IPS-15b (cell line): Measurements from ENCODE around the gene PBXIP1.

Source experiments
- H3K27me3 ChIP-seq: one replicate; pipeline ENCODE4 v1.6.1; 2013; ENCODE audit warnings: low read length; ENCODE audit not compliant: control insufficient read depth, insufficient read depth
- H3K36me3 ChIP-seq: one replicate; pipeline ENCODE4 v1.6.1; 2013; ENCODE audit warnings: low read length; ENCODE audit not compliant: control insufficient read depth, insufficient read depth
- H3K4me1 ChIP-seq: one replicate; pipeline ENCODE4 v1.6.1; 2013; ENCODE audit warnings: mild to moderate bottlenecking, low read length; ENCODE audit not compliant: control insufficient read depth, insufficient read depth
- H3K4me3 ChIP-seq: one replicate; pipeline ENCODE4 v1.5.1; 2013; ENCODE audit warnings: low read depth, low read length
- H3K9ac ChIP-seq: one replicate; pipeline ENCODE4 v1.6.1; 2013; ENCODE audit warnings: low read depth, mild to moderate bottlenecking, low read length
- H3K9me3 ChIP-seq: one replicate; pipeline ENCODE4 v1.6.1; 2013; ENCODE audit warnings: mild to moderate bottlenecking, low read length; ENCODE audit not compliant: control insufficient read depth, insufficient read depth

Gene PBXIP1

DNA sequence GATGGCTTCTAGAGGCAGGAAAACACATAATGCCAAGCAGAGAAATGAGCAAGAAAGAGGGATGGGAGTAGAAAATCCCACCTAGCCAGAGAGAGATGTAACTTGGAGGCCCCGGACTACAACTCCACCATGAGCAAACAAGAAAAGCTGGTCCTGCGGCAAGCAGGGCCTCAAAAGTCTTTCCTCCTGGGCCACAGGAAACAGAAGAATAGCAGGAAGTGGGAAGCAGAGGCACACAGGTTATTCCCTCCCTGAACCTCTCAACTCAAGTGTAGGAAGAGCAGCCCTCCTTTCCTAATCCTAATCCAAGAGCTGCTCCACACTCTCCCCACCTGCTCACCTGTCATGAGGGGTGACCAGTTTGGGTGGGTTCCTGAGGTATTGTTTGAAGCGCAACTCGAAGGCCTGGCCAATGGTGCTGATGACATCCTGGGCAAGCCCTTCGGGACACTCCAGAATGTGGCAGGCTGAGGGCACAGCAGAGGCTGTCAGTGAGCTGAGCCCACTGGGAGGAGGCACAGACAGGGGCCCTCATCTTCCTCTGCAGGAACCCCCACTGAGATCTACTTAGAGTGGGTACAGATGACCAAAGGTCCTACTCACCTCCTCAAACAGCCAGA, 11.5 kb upstream of the PBXIP1 start:
- Histone ChIP-seq H3K4me3 (no peak overlapping the region), H3K4me1 (peaks cover 7% of the 10 kb centered on the region), H3K9ac (no peak overlapping the region), H3K27me3 (no peaks in the 10 kb centered on the region), H3K36me3 (peaks cover 43% of the 10 kb centered on the region), H3K9me3 (no peaks in the 10 kb centered on the region)

GRCh38 chr1:154966111-154966510, 10.2 kb upstream of the PBXIP1 start:
- no peak overlapping the region for H3K9ac ChIP-seq
- no peak overlapping the region for H3K4me3 ChIP-seq
- H3K4me1 ChIP-seq: peaks cover under 1% of the 10 kb centered on the region
- H3K27me3 ChIP-seq: no peaks in the 10 kb centered on the region
- H3K36me3 ChIP-seq: peaks cover 43% of the 10 kb centered on the region
- H3K9me3 ChIP-seq: no peaks in the 10 kb centered on the region

GRCh38 chr1:154964359-154964758, 8.5 kb upstream of the PBXIP1 start:
- peaks cover 47% of the 10 kb centered on the region for H3K36me3 ChIP-seq
- no peak overlapping the region for H3K9ac ChIP-seq
- H3K4me1 ChIP-seq: peaks cover 5% of the 10 kb centered on the region

GRCh38 chr1:154963643-154964042, 7.7 kb upstream of the PBXIP1 start:
- H3K36me3 ChIP-seq: peaks cover 52% of the 10 kb centered on the region
- H3K4me1 ChIP-seq: peaks cover 5% of the 10 kb centered on the region
- no peaks in the 10 kb centered on the region for H3K27me3 ChIP-seq

More at GRCh38 chr1:154964359-154964758, 8.5 kb upstream of the PBXIP1 start:
- Histone ChIP-seq H3K9me3 (no peaks in the 10 kb centered on the region), H3K27me3 (no peaks in the 10 kb centered on the region), H3K4me3 (no peak overlapping the region)

DNA sequence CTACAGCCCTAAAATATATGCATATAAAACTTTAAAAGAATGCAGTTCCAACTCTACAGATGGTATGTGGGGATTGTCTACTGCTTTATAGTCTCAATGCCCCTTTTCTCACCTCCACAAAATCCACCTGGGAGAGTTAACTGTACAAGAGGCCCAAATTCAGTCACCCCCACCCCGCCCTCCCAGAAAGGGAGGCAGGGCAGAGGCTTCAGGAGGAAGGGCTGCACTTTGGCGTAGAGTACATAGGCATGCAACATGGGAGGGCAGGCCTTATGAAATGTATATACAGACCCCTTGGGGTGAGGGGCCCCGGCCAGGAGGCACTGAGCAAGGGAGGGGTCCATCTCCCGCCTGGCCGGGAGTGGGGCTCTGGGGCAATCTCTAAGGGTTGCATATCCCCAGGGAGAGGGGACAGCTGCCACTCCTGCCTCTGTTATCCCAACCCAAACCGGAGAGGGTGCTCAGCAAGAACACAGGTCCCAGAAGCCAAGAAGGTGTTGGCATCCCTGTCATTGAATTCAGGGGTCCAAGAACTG, 7.0 kb upstream of the PBXIP1 start:
- peaks cover 5% of the 10 kb centered on the region for H3K4me1 ChIP-seq
- peak overlapping the region; percentile 78 for H3K4me3 ChIP-seq
- no peaks in the 10 kb centered on the region for H3K27me3 ChIP-seq
- H3K9me3 ChIP-seq: no peaks in the 10 kb centered on the region
- peaks cover 51% of the 10 kb centered on the region for H3K36me3 ChIP-seq
- no peak overlapping the region for H3K9ac ChIP-seq

More at GRCh38 chr1:154963643-154964042, 7.7 kb upstream of the PBXIP1 start:
- no peak overlapping the region for H3K9ac ChIP-seq
- H3K4me3 ChIP-seq: no peak overlapping the region
- no peaks in the 10 kb centered on the region for H3K9me3 ChIP-seq

DNA sequence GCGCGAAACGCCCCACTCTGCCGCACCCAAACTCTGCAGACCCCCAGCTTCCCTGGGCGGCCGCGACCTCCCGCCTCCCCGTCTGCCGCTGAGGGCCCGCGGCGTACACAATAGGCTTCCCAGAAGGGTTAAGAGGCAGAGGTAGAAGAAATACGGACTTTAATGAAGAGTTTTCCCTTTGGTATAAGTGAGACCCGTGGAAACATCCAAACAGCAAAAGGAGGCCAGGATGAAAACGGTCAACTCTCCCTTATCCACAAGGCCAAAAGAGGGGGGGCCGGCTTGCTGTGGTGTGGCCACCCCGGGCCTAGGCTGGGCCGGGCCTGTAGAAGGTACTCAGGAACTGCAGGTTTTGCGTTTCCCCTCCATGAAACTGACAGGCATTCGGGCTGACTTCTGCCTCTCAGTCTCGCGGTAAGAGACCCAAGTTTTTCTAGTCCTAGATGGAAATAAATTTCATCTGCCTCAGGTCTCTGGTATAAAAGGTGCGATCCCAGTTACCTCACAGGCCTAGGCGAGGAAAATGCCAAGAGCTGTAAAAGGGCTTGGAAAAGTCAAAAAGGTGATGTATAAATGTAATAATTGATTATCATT, 6.4 kb upstream of the PBXIP1 start:
- Histone ChIP-seq H3K9me3 (no peaks in the 10 kb centered on the region), H3K9ac (peak overlapping the region; percentile 88), H3K27me3 (no peaks in the 10 kb centered on the region), H3K4me3 (peak overlapping the region; percentile 78), H3K4me1 (peaks cover 6% of the 10 kb centered on the region), H3K36me3 (peaks cover 45% of the 10 kb centered on the region)

DNA sequence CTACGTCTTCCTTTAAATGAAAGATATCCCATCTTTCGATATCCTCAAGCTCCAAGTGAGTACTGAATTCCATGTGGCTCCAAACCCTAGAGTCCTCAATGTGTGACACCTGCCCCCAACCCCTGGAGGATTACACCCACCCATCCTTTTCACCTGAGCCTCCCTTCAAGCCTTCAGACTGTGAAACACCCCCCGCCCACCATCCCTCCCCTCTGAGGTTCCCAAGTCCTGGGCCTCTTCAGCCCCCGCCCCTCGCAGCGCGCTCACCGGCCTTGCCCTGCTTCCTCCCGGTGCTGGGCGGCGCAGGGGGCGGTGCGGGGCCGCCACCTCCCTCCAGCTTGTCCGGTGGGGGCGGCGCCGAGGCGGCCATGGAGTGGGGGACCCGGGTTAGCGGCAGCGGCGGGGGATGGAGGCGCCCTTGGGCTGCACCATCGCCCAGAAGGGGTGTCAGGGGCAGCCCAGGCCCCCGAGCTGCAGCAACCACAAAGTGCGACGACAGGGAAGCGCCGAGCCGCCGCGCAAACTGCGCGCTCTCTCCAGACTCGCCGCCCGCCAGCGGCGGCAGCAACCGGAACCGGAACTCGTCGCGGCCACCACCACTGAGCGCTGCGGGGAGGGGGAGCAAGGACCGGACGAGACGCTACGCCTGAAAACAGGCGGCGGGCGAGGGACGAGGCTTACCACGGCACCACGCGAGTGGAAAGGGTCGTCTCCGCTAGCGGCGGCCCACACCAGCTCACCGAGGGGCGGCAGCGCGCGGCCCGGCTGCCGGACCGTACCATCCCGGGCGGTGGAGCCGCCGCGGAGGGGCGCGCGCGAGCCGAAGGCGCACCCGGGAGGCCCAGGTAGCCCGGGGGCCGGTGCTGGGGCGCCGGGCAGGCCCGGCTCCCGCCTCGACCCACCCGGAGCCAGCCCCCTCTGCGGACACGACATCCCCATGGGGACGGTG, 5.6 kb upstream of the PBXIP1 start, which contains the start of gene PYGO2:
TSS of gene PYGO2 (minus strand) at position 576 of the 949 bp plus-strand sequence. CDS start at position 370, 206 bp downstream.
- Histone ChIP-seq H3K4me3 (peak within 1 kb of the TSS; percentile 78), H3K4me1 (peaks cover 10% of the 10 kb centered on the region), H3K27me3 (no peaks in the 10 kb centered on the region), H3K36me3 (peaks cover 38% of the 10 kb centered on the region), H3K9me3 (no peaks in the 10 kb centered on the region), H3K9ac (peak within 1 kb of the TSS; percentile 88)

GRCh38 chr1:154960446-154961136, 4.7 kb upstream of the PBXIP1 start:
- Histone ChIP-seq H3K4me3 (peak overlapping the region; percentile 78), H3K27me3 (no peaks in the 10 kb centered on the region), H3K9ac (no peak overlapping the region), H3K9me3 (no peaks in the 10 kb centered on the region), H3K4me1 (peaks cover 10% of the 10 kb centered on the region), H3K36me3 (peaks cover 30% of the 10 kb centered on the region)

DNA sequence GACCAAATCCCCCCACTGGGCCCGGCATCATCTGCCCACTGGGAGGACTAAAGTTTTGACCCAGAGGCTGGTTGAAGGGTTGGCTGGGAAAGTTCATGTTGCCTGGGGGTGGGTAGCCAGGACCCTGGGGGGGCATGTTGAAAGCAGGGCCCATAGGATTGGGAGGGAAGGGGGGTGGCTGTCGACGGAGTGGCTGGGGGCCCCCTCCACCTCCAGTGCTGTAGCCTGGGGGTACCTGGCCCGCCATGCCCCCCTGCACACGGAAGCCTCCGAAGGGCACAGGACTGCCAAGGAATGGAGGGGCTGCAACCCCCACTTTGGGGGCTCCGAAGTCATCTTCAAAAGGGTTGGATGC, 3.5 kb upstream of the PBXIP1 start:
- no peaks in the 10 kb centered on the region for H3K27me3 ChIP-seq
- H3K4me1 ChIP-seq: peaks cover 19% of the 10 kb centered on the region
- no peaks in the 10 kb centered on the region for H3K9me3 ChIP-seq
- H3K4me3 ChIP-seq: no peak overlapping the region
- H3K36me3 ChIP-seq: peaks cover 26% of the 10 kb centered on the region
- no peak overlapping the region for H3K9ac ChIP-seq

DNA sequence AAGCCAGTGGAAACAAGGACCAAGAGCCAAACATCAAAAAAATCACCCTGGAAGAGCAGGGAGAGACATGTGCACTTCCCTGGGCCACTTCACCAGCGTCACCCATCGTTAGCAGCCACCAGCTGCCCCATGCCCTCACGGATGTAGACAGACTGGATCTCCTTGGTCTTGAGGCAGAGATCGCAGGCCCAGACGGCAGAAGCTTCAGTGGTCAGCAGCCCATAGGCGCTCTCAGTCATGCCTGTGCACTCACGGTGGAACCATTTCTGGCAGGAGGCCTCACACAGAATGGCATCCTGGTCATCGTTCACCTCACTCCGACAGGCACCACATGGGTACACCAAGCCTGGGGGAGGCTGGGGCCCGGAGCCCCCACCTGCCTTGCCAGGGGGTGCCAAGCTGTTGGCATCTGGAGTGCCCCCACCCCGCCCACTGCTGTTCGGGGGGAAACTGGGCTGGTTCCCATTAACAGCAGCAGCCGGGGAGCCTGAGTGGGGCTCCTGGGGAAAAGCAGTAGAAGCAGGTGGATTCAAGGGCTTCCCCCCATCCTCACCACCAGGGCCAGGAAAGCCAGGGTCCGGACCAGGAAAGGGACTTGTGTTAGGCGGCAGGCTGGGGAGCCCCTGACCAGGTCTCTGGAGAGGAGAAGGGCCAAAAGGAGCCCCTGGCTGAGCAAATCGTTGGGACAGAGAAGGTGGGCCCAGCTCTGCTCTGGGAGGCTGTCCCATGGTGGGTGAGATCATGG, 3.0 kb upstream of the PBXIP1 start:
- Histone ChIP-seq H3K4me1 (peaks cover 19% of the 10 kb centered on the region), H3K36me3 (peaks cover 22% of the 10 kb centered on the region)

More for the DNA sequence above, 3.0 kb upstream of the PBXIP1 start:
- H3K9ac ChIP-seq: no peak overlapping the region
- H3K9me3 ChIP-seq: no peaks in the 10 kb centered on the region
- H3K4me3 ChIP-seq: no peak overlapping the region
- no peaks in the 10 kb centered on the region for H3K27me3 ChIP-seq
